OCI-LY1 (cell line): ENCODE measurements around the gene FKBP11.

Experiments used
- H2AFZ ChIP-seq: fragments of 200-600 bp; sonication (generic), shearing (Covaris generic); 2 replicates; pipeline ENCODE4 v1.6.0; 2014; ENCODE audit warnings: antibody characterized with exemption, mild to moderate bottlenecking, low read length
- H3F3A ChIP-seq: fragments of 200-600 bp; sonication (generic), shearing (Covaris generic); 2 replicates; pipeline ENCODE4 v1.6.0; 2014; ENCODE audit warnings: mild to moderate bottlenecking, antibody characterized with exemption, low read length, moderate library complexity; ENCODE audit not compliant: insufficient read depth
- H3K27ac ChIP-seq: fragments of 200-600 bp; sonication (generic); 2 replicates; pipeline ENCODE4 v1.5.1; 2014; ENCODE audit warnings: low read length, mixed run types, mild to moderate bottlenecking, low read depth; ENCODE audit not compliant: poor library complexity, severe bottlenecking
- H3K27me3 ChIP-seq: fragments of 200-600 bp; sonication (generic); 2 replicates; pipeline ENCODE4 v1.6.0; 2014; ENCODE audit warnings: antibody characterized with exemption, mild to moderate bottlenecking, low read length, moderate library complexity; ENCODE audit not compliant: insufficient read depth
- H3K36me3 ChIP-seq: fragments of 200-600 bp; sonication (generic); 2 replicates; pipeline ENCODE4 v1.6.1; 2014; ENCODE audit warnings: mild to moderate bottlenecking, antibody characterized with exemption, low read length, moderate library complexity, mixed read lengths; ENCODE audit not compliant: insufficient read depth
- H3K4me1 ChIP-seq: fragments of 200-600 bp; sonication (generic); 2 replicates; pipeline ENCODE4 v1.5.1; 2014; ENCODE audit warnings: mild to moderate bottlenecking, low read length, moderate library complexity; ENCODE audit not compliant: insufficient read depth, severe bottlenecking
- H3K4me2 ChIP-seq: fragments of 200-600 bp; sonication (generic), shearing (Covaris generic); 2 replicates; pipeline ENCODE4 v1.6.1; 2014; ENCODE audit warnings: low read length
- H3K4me3 ChIP-seq: fragments of 200-600 bp; sonication (generic); 2 replicates; pipeline ENCODE4 v1.5.1; 2014; ENCODE audit warnings: low read length, low read depth, mild to moderate bottlenecking, mixed read lengths; ENCODE audit not compliant: poor library complexity, severe bottlenecking
- H3K79me2 ChIP-seq: fragments of 200-600 bp; shearing (Covaris generic); 2 replicates; pipeline ENCODE4 v1.6.1; 2016; ENCODE audit warnings: mixed run types, low read length, mixed read lengths; ENCODE audit not compliant: insufficient read depth
- H3K9ac ChIP-seq: fragments of 200-600 bp; sonication (generic), shearing (Covaris generic); 2 replicates; pipeline ENCODE4 v1.6.1; 2014; ENCODE audit warnings: mild to moderate bottlenecking, low read length, mixed read lengths
- H3K9me2 ChIP-seq: fragments of 200-600 bp; sonication (generic), shearing (Covaris generic); 2 replicates; pipeline ENCODE4 v1.6.1; 2014; ENCODE audit warnings: low read depth, mild to moderate bottlenecking, low read length, mixed read lengths
- H3K9me3 ChIP-seq: fragments of 200-600 bp; shearing (Covaris generic); 2 replicates; pipeline ENCODE4 v1.6.1; 2014; ENCODE audit warnings: low read length, mixed read lengths
- H4K20me1 ChIP-seq: fragments of 200-600 bp; sonication (generic), shearing (Covaris generic); 2 replicates; pipeline ENCODE4 v1.6.0; 2016; ENCODE audit warnings: mild to moderate bottlenecking, low read length; ENCODE audit not compliant: insufficient read depth
- EZH2 ChIP-seq: fragments of 200-600 bp; sonication (generic), shearing (Covaris generic); IDR thresholded peaks from 2 replicates; pipeline ENCODE4 v1.8.0; 2017; ENCODE audit warnings: borderline replicate concordance, mixed run types, mild to moderate bottlenecking, antibody characterized with exemption, low read length, moderate library complexity, mixed read lengths
- TF ChIP-seq, protein P1 (sequence below): fragments of 200-600 bp; sonication (generic), shearing (Covaris generic); IDR thresholded peaks from 2 replicates; pipeline ENCODE4 v1.5.1; 2017; ENCODE audit warnings: mild to moderate bottlenecking, antibody characterized with exemption, low read length, moderate library complexity, mixed read lengths

FKBP11 gene

DNA sequence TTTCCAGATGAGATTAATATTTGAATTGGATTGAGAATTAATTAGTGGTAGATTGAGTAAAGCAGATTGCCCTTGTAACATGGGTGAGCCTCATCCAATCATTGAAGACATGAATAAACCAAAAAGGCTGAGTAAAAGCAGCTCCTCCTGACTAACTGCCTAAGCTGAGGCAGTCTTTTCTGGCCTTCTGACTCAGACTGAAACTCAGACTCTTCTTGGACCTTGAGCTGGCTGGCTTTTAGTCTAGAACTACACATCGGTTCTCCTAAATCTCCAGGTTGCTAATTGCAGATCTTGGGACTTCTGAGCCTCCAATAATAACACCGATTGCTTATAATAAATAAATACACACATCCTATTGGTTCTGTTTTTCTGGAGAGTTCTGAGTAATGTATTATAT is 24.0 kb downstream of the FKBP11 start:
- H3F3A ChIP-seq, result no peaks in the 10 kb centered on the region
- H3K27me3 ChIP-seq, result no peaks in the 10 kb centered on the region
- TF ChIP-seq EZH2, result no peak
- TF ChIP-seq, protein P1, sequence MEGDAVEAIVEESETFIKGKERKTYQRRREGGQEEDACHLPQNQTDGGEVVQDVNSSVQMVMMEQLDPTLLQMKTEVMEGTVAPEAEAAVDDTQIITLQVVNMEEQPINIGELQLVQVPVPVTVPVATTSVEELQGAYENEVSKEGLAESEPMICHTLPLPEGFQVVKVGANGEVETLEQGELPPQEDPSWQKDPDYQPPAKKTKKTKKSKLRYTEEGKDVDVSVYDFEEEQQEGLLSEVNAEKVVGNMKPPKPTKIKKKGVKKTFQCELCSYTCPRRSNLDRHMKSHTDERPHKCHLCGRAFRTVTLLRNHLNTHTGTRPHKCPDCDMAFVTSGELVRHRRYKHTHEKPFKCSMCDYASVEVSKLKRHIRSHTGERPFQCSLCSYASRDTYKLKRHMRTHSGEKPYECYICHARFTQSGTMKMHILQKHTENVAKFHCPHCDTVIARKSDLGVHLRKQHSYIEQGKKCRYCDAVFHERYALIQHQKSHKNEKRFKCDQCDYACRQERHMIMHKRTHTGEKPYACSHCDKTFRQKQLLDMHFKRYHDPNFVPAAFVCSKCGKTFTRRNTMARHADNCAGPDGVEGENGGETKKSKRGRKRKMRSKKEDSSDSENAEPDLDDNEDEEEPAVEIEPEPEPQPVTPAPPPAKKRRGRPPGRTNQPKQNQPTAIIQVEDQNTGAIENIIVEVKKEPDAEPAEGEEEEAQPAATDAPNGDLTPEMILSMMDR, result no peak
- H3K79me2 ChIP-seq, result no peaks in the 10 kb centered on the region
- no peak overlapping the region for H2AFZ ChIP-seq
- H3K9me3 ChIP-seq, result no peaks in the 10 kb centered on the region
- no peaks in the 10 kb centered on the region for H4K20me1 ChIP-seq
- H3K9me2 ChIP-seq, result no peaks in the 10 kb centered on the region
- no peak overlapping the region for H3K27ac ChIP-seq
- H3K9ac ChIP-seq, result no peak overlapping the region
- peaks cover 4% of the 10 kb centered on the region for H3K4me1 ChIP-seq
- no peaks in the 10 kb centered on the region for H3K36me3 ChIP-seq
- H3K4me3 ChIP-seq, result no peak overlapping the region
- no peak overlapping the region for H3K4me2 ChIP-seq

DNA sequence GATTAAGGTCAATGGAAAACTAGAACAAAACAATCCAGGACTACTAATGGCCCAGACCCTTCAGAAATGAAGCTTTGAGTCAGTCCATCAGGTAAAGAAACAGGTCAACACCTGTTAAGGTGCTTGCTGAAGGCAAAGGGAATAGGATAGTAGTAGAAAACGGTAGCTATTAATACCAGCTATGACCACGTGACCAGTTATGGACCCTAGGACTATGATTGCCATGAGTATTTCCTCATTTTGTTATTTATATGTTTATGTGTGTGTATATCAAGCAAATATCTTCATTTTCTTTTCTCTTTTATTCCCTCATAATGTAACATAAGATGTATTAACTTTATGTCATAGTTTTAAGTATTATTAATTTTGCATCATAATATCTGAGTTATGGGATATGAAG is 25.6 kb downstream of the FKBP11 start:
- H3K27ac ChIP-seq, result no peak overlapping the region
- H3K4me3 ChIP-seq, result no peak overlapping the region
- H2AFZ ChIP-seq, result no peak overlapping the region
- no peaks in the 10 kb centered on the region for H3K9me3 ChIP-seq
- no peaks in the 10 kb centered on the region for H3K27me3 ChIP-seq
- no peak overlapping the region for H3K4me2 ChIP-seq
- no peaks in the 10 kb centered on the region for H4K20me1 ChIP-seq
- H3K36me3 ChIP-seq, result no peaks in the 10 kb centered on the region
- H3F3A ChIP-seq, result no peaks in the 10 kb centered on the region
- peaks cover 4% of the 10 kb centered on the region for H3K4me1 ChIP-seq
- H3K9me2 ChIP-seq, result no peaks in the 10 kb centered on the region
- TF ChIP-seq EZH2, result no peak
- TF ChIP-seq, protein P1, result no peak
- no peaks in the 10 kb centered on the region for H3K79me2 ChIP-seq
- no peak overlapping the region for H3K9ac ChIP-seq

DNA sequence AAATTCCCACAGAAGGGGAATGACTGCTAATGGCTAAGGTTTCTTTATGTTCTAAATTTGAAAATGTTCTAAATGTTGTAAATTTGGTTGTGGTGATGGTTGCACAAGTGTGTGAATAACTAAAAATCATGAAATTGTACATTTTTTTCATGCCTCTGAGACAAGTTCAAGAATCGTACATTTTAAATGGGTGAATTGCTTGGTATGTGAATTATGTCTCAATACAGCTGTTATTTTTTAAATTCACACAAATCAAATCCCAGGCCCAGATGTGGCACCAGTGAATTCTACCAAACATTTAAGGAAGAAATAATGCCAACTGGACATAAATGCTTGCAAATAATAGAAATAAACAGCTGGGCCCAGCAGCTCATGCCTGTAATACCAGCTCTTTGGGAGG is 31.0 kb downstream of the FKBP11 start:
- H3K9me2 ChIP-seq, result no peaks in the 10 kb centered on the region
- no peak overlapping the region for H3K9ac ChIP-seq
- no peak overlapping the region for H2AFZ ChIP-seq
- H3F3A ChIP-seq, result no peaks in the 10 kb centered on the region
- H4K20me1 ChIP-seq, result no peaks in the 10 kb centered on the region
- H3K79me2 ChIP-seq, result no peaks in the 10 kb centered on the region
- no peak overlapping the region for H3K4me2 ChIP-seq
- TF ChIP-seq EZH2, result no peak
- TF ChIP-seq, protein P1, result no peak
- no peaks in the 10 kb centered on the region for H3K36me3 ChIP-seq
- H3K27ac ChIP-seq, result no peak overlapping the region
- no peak overlapping the region for H3K4me3 ChIP-seq
- no peaks in the 10 kb centered on the region for H3K9me3 ChIP-seq
- H3K27me3 ChIP-seq, result no peaks in the 10 kb centered on the region; the same call in 1 of the 2 replicates
- H3K4me1 ChIP-seq, result no peaks in the 10 kb centered on the region
